Hepatocyte (in vitro differentiated cells): ENCODE measurements around the gene DHX35. TPM values are rescaled to one million over a fixed set of nuclear protein-coding genes. Genes with fewer than 3 reads are reported as not detected.

Source experiments
- DNase-seq: peaks from one replicate; pipeline ENCODE4 v3.0.0-alpha.2; 2016; ENCODE audit warnings: low spot score
- H2AFZ ChIP-seq: fragments of 200-600 bp; sonication (generic); 2 replicates; pipeline ENCODE4 v1.6.0; 2016; ENCODE audit warnings: antibody characterized with exemption, mild to moderate bottlenecking
- H3K27ac ChIP-seq: fragments of 200-600 bp; sonication (generic); 2 replicates; pipeline ENCODE4 v1.5.1; 2016; ENCODE audit warnings: mild to moderate bottlenecking
- H3K27me3 ChIP-seq: fragments of 200-600 bp; sonication (generic); 2 replicates; pipeline ENCODE4 v1.6.1; 2016
- H3K36me3 ChIP-seq: fragments of 200-600 bp; sonication (generic); replicated peaks from 2 replicates; pipeline ENCODE4 v1.5.1; 2016; ENCODE audit warnings: low read depth; ENCODE audit not compliant: insufficient read depth
- H3K4me1 ChIP-seq: fragments of 200-600 bp; sonication (generic); 2 replicates; pipeline ENCODE4 v1.5.1; 2016; ENCODE audit warnings: mild to moderate bottlenecking, moderate library complexity; ENCODE audit not compliant: insufficient read depth
- H3K4me2 ChIP-seq: fragments of 200-600 bp; sonication (generic); 2 replicates; pipeline ENCODE4 v1.6.0; 2016
- H3K4me3 ChIP-seq: fragments of 200-600 bp; sonication (generic); 2 replicates; pipeline ENCODE4 v1.5.1; 2016; ENCODE audit warnings: mild to moderate bottlenecking
- H3K79me2 ChIP-seq: fragments of 200-600 bp; sonication (generic); 2 replicates; pipeline ENCODE4 v1.6.0; 2017; ENCODE audit warnings: mild to moderate bottlenecking
- H3K9me2 ChIP-seq: fragments of 200-600 bp; sonication (generic); replicated peaks from 2 replicates; pipeline ENCODE4 v1.6.0; 2017; ENCODE audit warnings: mild to moderate bottlenecking; ENCODE audit not compliant: insufficient read depth
- H3K9me3 ChIP-seq: fragments of 200-600 bp; sonication (generic); 2 replicates; pipeline ENCODE4 v1.5.1; 2016; ENCODE audit warnings: low read depth, mild to moderate bottlenecking
- H4K20me1 ChIP-seq: fragments of 200-600 bp; sonication (generic); 2 replicates; pipeline ENCODE4 v1.6.0; 2016; ENCODE audit warnings: mild to moderate bottlenecking; ENCODE audit not compliant: insufficient read depth, poor library complexity, severe bottlenecking
- EZH2 ChIP-seq: fragments of 200-600 bp; sonication (generic); IDR thresholded peaks from 2 replicates; pipeline ENCODE4 v1.6.1; 2016; ENCODE audit warnings: antibody characterized with exemption, mild to moderate bottlenecking, borderline replicate concordance
- EZH2phosphoT487 ChIP-seq: fragments of 200-600 bp; sonication (generic); IDR thresholded peaks from one replicate; pipeline ENCODE4 v1.6.1; 2018; ENCODE audit warnings: antibody characterized with exemption, mild to moderate bottlenecking, low read depth, moderate library complexity; ENCODE audit not compliant: unreplicated experiment, severe bottlenecking
- WGBS: methylation state at CpG from one replicate; pipeline ENCODE4 v1.1.6; 2016; ENCODE audit warnings: low lambda C conversion rate; ENCODE audit errors: missing lambda C conversion rate; 5-methylcytosine and 5-hydroxymethylcytosine counted together
- polyA plus RNA-seq: library from polyadenylated mRNA; unstranded; fragments of >200 nt; fragmentation: Nextera tagmentation; extraction: Ambion mirVana; gene quantifications from 2 replicates; pipeline ENCODE4 v1.2.1, GENCODE V29; 2016
- total RNA-seq: library from RNA; depleted of rRNA; stranded (reverse); fragments of >200 nt; gene quantifications from 2 replicates; pipeline ENCODE4 v1.2.3, GENCODE V29; 2014
- TF ChIP-seq, protein P1 (sequence below): fragments of 200-600 bp; sonication (generic); IDR thresholded peaks from 2 replicates; pipeline ENCODE4 v1.5.1; 2016; ENCODE audit warnings: antibody characterized with exemption, mild to moderate bottlenecking; ENCODE audit not compliant: poor library complexity

Gene DHX35
- total and polyA plus RNA-seq, 2 experiments from 2014 or later: 4.4 to 10.6 TPM

DNA sequence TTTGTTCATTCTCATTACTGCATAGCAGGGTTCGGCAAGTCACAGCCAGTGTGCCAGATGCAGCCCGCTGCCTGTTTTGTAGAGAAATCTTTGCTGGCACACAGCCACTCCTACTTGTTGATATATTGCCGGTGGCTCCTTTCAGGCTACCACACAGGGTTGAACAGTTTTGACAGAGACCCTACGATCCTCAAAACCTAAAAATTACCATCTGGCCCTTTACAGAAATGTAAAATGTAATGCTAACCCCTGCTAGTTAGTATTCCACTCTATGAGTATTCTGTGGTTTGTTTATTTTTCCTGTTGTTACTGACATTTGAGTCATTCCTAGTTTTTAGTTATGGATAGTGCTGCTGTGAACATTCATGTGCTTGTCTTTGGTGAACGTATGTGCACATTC is 11.5 kb downstream of the DHX35 start:
- DNase-seq: no peak
- no peak overlapping the region for H2AFZ ChIP-seq
- H4K20me1 ChIP-seq: no peaks in the 10 kb centered on the region
- peaks cover 6% of the 10 kb centered on the region for H3K79me2 ChIP-seq
- no peaks in the 10 kb centered on the region for H3K36me3 ChIP-seq
- no peaks in the 10 kb centered on the region for H3K9me2 ChIP-seq
- H3K27ac ChIP-seq: no peak overlapping the region
- no peak for TF ChIP-seq EZH2phosphoT487
- TF ChIP-seq, protein P1, sequence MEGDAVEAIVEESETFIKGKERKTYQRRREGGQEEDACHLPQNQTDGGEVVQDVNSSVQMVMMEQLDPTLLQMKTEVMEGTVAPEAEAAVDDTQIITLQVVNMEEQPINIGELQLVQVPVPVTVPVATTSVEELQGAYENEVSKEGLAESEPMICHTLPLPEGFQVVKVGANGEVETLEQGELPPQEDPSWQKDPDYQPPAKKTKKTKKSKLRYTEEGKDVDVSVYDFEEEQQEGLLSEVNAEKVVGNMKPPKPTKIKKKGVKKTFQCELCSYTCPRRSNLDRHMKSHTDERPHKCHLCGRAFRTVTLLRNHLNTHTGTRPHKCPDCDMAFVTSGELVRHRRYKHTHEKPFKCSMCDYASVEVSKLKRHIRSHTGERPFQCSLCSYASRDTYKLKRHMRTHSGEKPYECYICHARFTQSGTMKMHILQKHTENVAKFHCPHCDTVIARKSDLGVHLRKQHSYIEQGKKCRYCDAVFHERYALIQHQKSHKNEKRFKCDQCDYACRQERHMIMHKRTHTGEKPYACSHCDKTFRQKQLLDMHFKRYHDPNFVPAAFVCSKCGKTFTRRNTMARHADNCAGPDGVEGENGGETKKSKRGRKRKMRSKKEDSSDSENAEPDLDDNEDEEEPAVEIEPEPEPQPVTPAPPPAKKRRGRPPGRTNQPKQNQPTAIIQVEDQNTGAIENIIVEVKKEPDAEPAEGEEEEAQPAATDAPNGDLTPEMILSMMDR: no peak
- TF ChIP-seq EZH2: no peak
- H3K4me1 ChIP-seq: no peaks in the 10 kb centered on the region
- 86% methylated on average over 5 of the region's 5 CpGs for WGBS
- no peak overlapping the region for H3K4me2 ChIP-seq
- H3K4me3 ChIP-seq: no peak overlapping the region
- no peaks in the 10 kb centered on the region for H3K9me3 ChIP-seq
- H3K27me3 ChIP-seq: no peaks in the 10 kb centered on the region

DNA sequence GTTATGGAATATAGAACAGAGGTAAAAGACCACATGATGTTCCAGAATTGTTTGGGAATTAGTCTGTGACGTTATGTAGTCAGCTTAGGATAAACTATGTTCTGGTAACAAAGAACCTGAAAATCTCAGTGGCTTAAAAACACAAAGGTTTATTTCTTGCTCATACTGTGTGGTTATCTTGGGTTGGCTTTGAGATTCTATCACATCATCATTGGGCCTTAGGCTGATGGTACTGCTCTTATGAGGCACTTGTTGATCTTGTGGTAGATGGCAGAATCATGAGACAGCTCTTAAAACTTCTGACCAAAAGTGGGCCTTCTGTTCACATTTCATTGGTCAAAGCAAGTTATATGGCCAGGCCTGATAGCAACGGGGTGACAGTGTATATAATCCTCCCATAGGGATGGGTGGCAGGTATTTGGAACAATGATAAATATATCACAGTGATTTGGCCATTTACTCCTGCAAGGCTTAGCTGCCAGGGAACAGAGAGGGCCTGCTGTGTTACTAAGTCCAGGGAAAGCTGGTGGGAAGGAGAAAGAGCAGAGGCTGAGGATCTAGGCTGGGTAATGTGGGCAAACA is 13.5 kb downstream of the DHX35 start:
- Histone ChIP-seq H3K27ac (no peak overlapping the region), H3K9me3 (no peaks in the 10 kb centered on the region), H3K9me2 (no peaks in the 10 kb centered on the region), H3K36me3 (no peaks in the 10 kb centered on the region), H3K4me3 (no peak overlapping the region), H3K4me2 (no peak overlapping the region), H3K27me3 (no peaks in the 10 kb centered on the region), H3K4me1 (no peaks in the 10 kb centered on the region), H3K79me2 (peaks cover 13% of the 10 kb centered on the region), H4K20me1 (no peaks in the 10 kb centered on the region), H2AFZ (no peak overlapping the region)
- DNase-seq: no peak
- WGBS: 88% methylated on average over 2 of the region's 2 CpGs
- TF ChIP-seq EZH2 (no peak), EZH2phosphoT487 (no peak)
- TF ChIP-seq, protein P1: no peak

DNA sequence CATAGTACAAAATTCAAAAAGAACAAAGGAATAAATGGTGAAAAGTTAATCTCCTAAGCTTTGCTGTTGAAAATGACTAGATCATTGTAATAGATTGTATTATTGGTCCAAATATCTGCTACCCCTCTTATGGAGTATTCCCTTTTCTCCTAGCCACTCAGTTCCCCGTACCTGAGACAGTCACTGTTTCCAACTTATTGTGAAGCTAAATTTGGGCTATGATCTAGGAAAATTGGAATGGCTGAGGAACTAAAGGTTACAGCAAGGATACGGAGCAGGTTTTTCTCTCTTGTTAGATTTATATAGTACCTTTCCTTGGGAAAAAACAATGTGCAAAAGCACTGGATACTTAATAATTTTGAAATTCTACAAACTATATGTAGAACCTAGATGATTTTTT is 17.3 kb downstream of the DHX35 start:
- TF ChIP-seq EZH2phosphoT487 (no peak), EZH2 (no peak)
- TF ChIP-seq, protein P1: no peak
- DNase-seq: no peak
- Histone ChIP-seq H3K27me3 (no peaks in the 10 kb centered on the region), H3K9me2 (no peaks in the 10 kb centered on the region), H3K36me3 (no peaks in the 10 kb centered on the region), H4K20me1 (no peaks in the 10 kb centered on the region), H3K79me2 (peaks cover 20% of the 10 kb centered on the region), H3K4me1 (no peaks in the 10 kb centered on the region), H3K4me3 (no peak overlapping the region), H2AFZ (no peak overlapping the region), H3K4me2 (no peak overlapping the region), H3K9me3 (no peaks in the 10 kb centered on the region), H3K27ac (no peak overlapping the region)
- WGBS: 95% methylated on average over 2 of the region's 2 CpGs
